ENCODE data around the gene NSF.

- TF ChIP-seq, protein P1, sequence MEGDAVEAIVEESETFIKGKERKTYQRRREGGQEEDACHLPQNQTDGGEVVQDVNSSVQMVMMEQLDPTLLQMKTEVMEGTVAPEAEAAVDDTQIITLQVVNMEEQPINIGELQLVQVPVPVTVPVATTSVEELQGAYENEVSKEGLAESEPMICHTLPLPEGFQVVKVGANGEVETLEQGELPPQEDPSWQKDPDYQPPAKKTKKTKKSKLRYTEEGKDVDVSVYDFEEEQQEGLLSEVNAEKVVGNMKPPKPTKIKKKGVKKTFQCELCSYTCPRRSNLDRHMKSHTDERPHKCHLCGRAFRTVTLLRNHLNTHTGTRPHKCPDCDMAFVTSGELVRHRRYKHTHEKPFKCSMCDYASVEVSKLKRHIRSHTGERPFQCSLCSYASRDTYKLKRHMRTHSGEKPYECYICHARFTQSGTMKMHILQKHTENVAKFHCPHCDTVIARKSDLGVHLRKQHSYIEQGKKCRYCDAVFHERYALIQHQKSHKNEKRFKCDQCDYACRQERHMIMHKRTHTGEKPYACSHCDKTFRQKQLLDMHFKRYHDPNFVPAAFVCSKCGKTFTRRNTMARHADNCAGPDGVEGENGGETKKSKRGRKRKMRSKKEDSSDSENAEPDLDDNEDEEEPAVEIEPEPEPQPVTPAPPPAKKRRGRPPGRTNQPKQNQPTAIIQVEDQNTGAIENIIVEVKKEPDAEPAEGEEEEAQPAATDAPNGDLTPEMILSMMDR (IDR thresholded peaks at IDR 0.05): no peak
- TF ChIP-seq POLR2A (IDR thresholded peaks at IDR 0.05) (no peak), EP300 (IDR thresholded peaks at IDR 0.05) (no peak), POLR2AphosphoS5 (IDR thresholded peaks at IDR 0.05) (no peak)
Observed at GRCh38 chr17:46739982-46740381, 149.5 kb downstream of the NSF start.
